HCT116 (cell line): Measurements from ENCODE around the gene CHAD.

ENCODE experiments used
- CEBPB ChIP-seq: IDR thresholded peaks from 2 replicates; pipeline ENCODE4 v1.6.1; 2012; ENCODE audit warnings: low read depth
- CTCF ChIP-seq, 3 experiments: fragments of 200-600 bp in 1 of 3; sonication (generic) in 1 of 3; IDR thresholded peaks in 2 of 3; conservative IDR thresholded peaks in 1 of 3; 2 replicates each; pipeline ENCODE4 v1.5.1; 2012 to 2017; ENCODE audit warnings: low read depth in 2 of 3, low read length in 2 of 3, antibody characterized with exemption in 1 of 3, borderline replicate concordance in 1 of 3, control low read depth in 1 of 3, mild to moderate bottlenecking in 1 of 3, mixed read lengths in 1 of 3, mixed run types in 1 of 3, moderate library complexity in 1 of 3; ENCODE audit not compliant: insufficient read depth in 1 of 3
- EZH2 ChIP-seq: fragments of 200-600 bp; sonication (generic); IDR thresholded peaks from 2 replicates; pipeline ENCODE4 v1.6.1; 2017; ENCODE audit warnings: antibody characterized with exemption, mixed run types
- MAX ChIP-seq: IDR thresholded peaks from 2 replicates; pipeline ENCODE4 v1.6.1; 2012
- POLR2A ChIP-seq: IDR thresholded peaks from 2 replicates; pipeline ENCODE4 v1.7.0; 2011; ENCODE audit warnings: borderline replicate concordance; ENCODE audit not compliant: insufficient read depth, insufficient read length; ENCODE audit errors: extremely low read depth
- RAD21 ChIP-seq: IDR thresholded peaks from 2 replicates; pipeline ENCODE4 v1.6.1; 2012; ENCODE audit warnings: low read depth, mild to moderate bottlenecking
- REST ChIP-seq: IDR thresholded peaks from 2 replicates; pipeline ENCODE4 v1.6.1; 2012; ENCODE audit warnings: low read depth
- SIN3A ChIP-seq: IDR thresholded peaks from 2 replicates; pipeline ENCODE4 v1.6.1; 2012; ENCODE audit warnings: low read depth
- SP1 ChIP-seq: IDR thresholded peaks from 2 replicates; pipeline ENCODE4 v1.6.1; 2012; ENCODE audit warnings: low read depth
- YY1 ChIP-seq: IDR thresholded peaks from 2 replicates; pipeline ENCODE4 v1.6.1; 2011; ENCODE audit warnings: low read length, low read depth, moderate library complexity, mild to moderate bottlenecking; ENCODE audit not compliant: insufficient replicate concordance; ENCODE audit errors: extremely low read depth
- ZFX ChIP-seq: fragments of 450-650 bp; IDR thresholded peaks from 2 replicates; pipeline ENCODE4 v1.6.1; 2017
- ZNF274 ChIP-seq: fragments of 200-500 bp; sonication (Bioruptor generic); IDR thresholded peaks from 2 replicates; pipeline ENCODE4 v1.6.1; 2014; ENCODE audit warnings: mild to moderate bottlenecking, low read depth, low read length, inconsistent platforms

- TF ChIP-seq CTCF (IDR thresholded peaks at IDR 0.05 in 2 of 3, conservative IDR thresholded peaks at IDR 0.05 in 1 of 3; ENCODE audit: borderline replicate concordance in 1 of 3, insufficient read depth in 1 of 3, low read depth in 2 of 3, low read length in 2 of 3) (no peak), POLR2A (no peak), YY1 (no peak), ZNF274 (no peak), ZFX (no peak), SIN3A (no peak), CEBPB (no peak), MAX (no peak), EZH2 (no peak), SP1 (no peak), RAD21 (no peak), REST (no peak)
Measured at GRCh38 chr17:50453901-50454300, 14.8 kb downstream of the CHAD start.
